Lower leg skin (tissue), 3 donors: ENCODE data around the gene DUSP6.

Experiments
- POLR2A ChIP-seq, 2 donors: fragments of 450-650 bp; IDR thresholded peaks; one replicate each; pipeline ENCODE4 v1.6.1; 2016 to 2017; ENCODE audit warnings: antibody characterized with exemption in 2 of 2, mild to moderate bottlenecking in 1 of 2, moderate library complexity in 1 of 2
- TF ChIP-seq, protein P1 (sequence below), 3 donors: fragments of 450-650 bp; IDR thresholded peaks; one replicate each; pipeline ENCODE4 v1.5.1; 2016; ENCODE audit warnings: antibody characterized with exemption in 3 of 3, mild to moderate bottlenecking in 3 of 3, moderate library complexity in 2 of 3

DNA sequence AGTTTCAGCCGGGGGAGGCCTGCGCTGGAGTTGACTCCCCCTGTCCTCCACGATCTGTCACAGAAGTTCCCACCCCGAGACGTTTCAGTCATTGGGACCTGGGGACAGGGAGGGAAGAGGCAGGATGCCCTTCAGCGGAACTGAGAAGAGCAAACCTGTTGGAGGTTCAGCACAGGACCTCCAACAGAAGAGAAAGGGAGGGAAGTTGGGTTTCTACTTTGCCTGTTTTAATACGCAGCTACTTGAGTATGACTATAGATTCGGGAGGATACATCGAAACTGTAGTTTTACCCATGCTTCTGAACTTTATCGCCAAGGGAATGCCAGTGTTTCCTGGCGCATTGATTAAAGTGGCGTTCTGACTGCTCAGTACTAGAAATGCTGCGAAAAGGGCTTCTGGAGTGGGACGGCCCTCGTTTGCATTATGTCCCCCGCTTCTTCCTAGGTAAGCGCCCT, 2.3 kb upstream of the DUSP6 start:
- TF ChIP-seq POLR2A (IDR thresholded peaks at IDR 0.05), result no peak
- TF ChIP-seq, protein P1, sequence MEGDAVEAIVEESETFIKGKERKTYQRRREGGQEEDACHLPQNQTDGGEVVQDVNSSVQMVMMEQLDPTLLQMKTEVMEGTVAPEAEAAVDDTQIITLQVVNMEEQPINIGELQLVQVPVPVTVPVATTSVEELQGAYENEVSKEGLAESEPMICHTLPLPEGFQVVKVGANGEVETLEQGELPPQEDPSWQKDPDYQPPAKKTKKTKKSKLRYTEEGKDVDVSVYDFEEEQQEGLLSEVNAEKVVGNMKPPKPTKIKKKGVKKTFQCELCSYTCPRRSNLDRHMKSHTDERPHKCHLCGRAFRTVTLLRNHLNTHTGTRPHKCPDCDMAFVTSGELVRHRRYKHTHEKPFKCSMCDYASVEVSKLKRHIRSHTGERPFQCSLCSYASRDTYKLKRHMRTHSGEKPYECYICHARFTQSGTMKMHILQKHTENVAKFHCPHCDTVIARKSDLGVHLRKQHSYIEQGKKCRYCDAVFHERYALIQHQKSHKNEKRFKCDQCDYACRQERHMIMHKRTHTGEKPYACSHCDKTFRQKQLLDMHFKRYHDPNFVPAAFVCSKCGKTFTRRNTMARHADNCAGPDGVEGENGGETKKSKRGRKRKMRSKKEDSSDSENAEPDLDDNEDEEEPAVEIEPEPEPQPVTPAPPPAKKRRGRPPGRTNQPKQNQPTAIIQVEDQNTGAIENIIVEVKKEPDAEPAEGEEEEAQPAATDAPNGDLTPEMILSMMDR (IDR thresholded peaks at IDR 0.05), result no peak
